ENCODE measurements around the gene GAGE12D. TPM values are rescaled to one million over a fixed set of nuclear protein-coding genes. Genes with fewer than 3 reads are reported as not detected.
"Not testable (repeated sequence)": the region's sequence is repeated elsewhere in the genome, so short reads cannot be mapped to it uniquely, and the experiment has no call there.

The GAGE12D gene, protein sequence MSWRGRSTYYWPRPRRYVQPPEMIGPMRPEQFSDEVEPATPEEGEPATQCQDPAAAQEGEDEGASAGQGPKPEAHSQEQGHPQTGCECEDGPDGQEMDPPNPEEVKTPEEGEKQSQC
- total RNA-seq (2021), result not detected in 3 replicates
- Bru-seq, nascent RNA, result not detected
- long read RNA-seq, experiment 1, result 0 reads
- long read RNA-seq, experiment 2, result 0 reads
- long read RNA-seq, experiment 3, result 0 reads

DNA sequence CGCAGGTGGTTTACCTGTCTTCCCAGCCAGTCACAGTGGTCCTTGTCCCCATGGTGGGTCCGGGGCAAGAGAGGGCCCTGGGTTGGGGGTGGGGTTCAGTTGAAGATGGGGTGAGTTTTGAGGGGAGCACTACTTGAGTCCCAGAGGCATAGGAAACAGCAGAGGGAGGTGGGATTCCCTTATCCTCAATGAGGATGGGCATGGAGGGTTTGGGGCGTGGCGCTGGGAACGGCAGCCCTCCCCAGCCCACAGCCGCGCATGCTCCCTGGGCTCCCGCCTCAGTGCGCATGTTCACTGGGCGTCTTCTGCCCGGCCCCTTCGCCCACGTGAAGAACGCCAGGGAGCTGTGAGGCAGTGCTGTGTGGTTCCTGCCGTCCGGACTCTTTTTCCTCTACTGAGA is at the start of gene GAGE12D:
Gene GAGE12D, plus strand, starts transcription at position 301 of the 400 bp plus-strand sequence. CDS start 1,155 bp downstream, outside the sequence.
- DNase-seq (ENCODE audit: low spot score); H3K27me3 Mint-ChIP-seq (ENCODE audit: low read depth); POLR2A ChIA-PET; CTCF ChIA-PET; H3K4me3 Mint-ChIP-seq; ATAC-seq; H3K9me3 Mint-ChIP-seq; H3K27ac Mint-ChIP-seq; H3K4me1 Mint-ChIP-seq; H3K36me3 Mint-ChIP-seq: not testable (repeated sequence)

- H3K36me3 Mint-ChIP-seq, ATAC-seq: not testable (repeated sequence)
Measured at GRCh38 chrX:49531877-49532276, 9.7 kb upstream of the GAGE12D start, which contains the start of gene GAGE12C. Gene GAGE12C, plus strand, starts transcription at chrX:49532177. Its CDS starts 1,155 bp downstream, at chrX:49533332.

DNA sequence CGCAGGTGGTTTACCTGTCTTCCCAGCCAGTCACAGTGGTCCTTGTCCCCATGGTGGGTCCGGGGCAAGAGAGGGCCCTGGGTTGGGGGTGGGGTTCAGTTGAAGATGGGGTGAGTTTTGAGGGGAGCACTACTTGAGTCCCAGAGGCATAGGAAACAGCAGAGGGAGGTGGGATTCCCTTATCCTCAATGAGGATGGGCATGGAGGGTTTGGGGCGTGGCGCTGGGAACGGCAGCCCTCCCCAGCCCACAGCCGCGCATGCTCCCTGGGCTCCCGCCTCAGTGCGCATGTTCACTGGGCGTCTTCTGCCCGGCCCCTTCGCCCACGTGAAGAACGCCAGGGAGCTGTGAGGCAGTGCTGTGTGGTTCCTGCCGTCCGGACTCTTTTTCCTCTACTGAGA is 9.5 kb downstream of the GAGE12D start, which contains the start of gene GAGE12E:
Gene GAGE12E, plus strand, starts transcription at position 301 of the 400 bp plus-strand sequence. CDS start 1,155 bp downstream, outside the sequence.
- DNase-seq (ENCODE audit: low spot score); POLR2A ChIA-PET; H3K9me3 Mint-ChIP-seq; H3K27me3 Mint-ChIP-seq (ENCODE audit: low read depth); H3K4me3 Mint-ChIP-seq; H3K4me1 Mint-ChIP-seq; ATAC-seq; CTCF ChIA-PET; H3K27ac Mint-ChIP-seq; H3K36me3 Mint-ChIP-seq: not testable (repeated sequence)

More at GRCh38 chrX:49531877-49532276, 9.7 kb upstream of the GAGE12D start, which contains the start of gene GAGE12C:
- H3K27me3 Mint-ChIP-seq (ENCODE audit: low read depth); H3K4me1 Mint-ChIP-seq; POLR2A ChIA-PET; H3K4me3 Mint-ChIP-seq; DNase-seq (ENCODE audit: low spot score); H3K27ac Mint-ChIP-seq; H3K9me3 Mint-ChIP-seq; CTCF ChIA-PET: not testable (repeated sequence)

- H3K36me3 Mint-ChIP-seq; CTCF ChIA-PET; H3K27ac Mint-ChIP-seq; H3K4me1 Mint-ChIP-seq; DNase-seq (ENCODE audit: low spot score); H3K4me3 Mint-ChIP-seq; H3K27me3 Mint-ChIP-seq (ENCODE audit: low read depth); ATAC-seq; POLR2A ChIA-PET; H3K9me3 Mint-ChIP-seq: not testable (repeated sequence)
Measured at GRCh38 chrX:49560542-49560941, 19.0 kb downstream of the GAGE12D start, which contains the start of gene GAGE12F. Gene GAGE12F, plus strand, starts transcription at chrX:49560842. Its CDS starts 1,155 bp downstream, at chrX:49561997.

- H3K36me3 Mint-ChIP-seq; H3K27ac Mint-ChIP-seq; POLR2A ChIA-PET; H3K4me3 Mint-ChIP-seq; H3K4me1 Mint-ChIP-seq; DNase-seq (ENCODE audit: low spot score); CTCF ChIA-PET; H3K9me3 Mint-ChIP-seq; ATAC-seq; H3K27me3 Mint-ChIP-seq (ENCODE audit: low read depth): not testable (repeated sequence)
Measured at GRCh38 chrX:49568728-49569127, 27.2 kb downstream of the GAGE12D start.

DNA sequence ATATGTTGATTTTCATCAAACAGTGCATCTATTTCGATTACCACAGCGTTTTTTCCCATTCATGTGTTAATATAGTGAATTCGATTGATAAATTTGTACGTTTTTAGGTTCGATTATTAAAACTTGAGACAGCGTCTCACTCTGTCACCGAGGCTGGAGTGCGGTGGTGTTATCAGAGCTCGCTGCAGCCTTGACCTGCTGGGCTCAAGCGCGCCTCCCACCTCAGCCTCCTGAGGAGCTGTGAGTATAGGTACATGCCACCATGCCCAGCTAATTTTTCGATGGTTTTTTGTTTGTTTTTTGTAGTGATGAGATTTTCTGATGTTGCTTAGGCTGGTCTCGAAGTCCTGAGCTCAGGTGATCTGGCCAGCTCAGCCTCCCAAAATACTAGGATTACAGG is 27.6 kb downstream of the GAGE12D start:
- POLR2A ChIA-PET; H3K4me3 Mint-ChIP-seq; H3K9me3 Mint-ChIP-seq; CTCF ChIA-PET; H3K27ac Mint-ChIP-seq; DNase-seq (ENCODE audit: low spot score); H3K27me3 Mint-ChIP-seq (ENCODE audit: low read depth); ATAC-seq; H3K36me3 Mint-ChIP-seq; H3K4me1 Mint-ChIP-seq: not testable (repeated sequence)

DNA sequence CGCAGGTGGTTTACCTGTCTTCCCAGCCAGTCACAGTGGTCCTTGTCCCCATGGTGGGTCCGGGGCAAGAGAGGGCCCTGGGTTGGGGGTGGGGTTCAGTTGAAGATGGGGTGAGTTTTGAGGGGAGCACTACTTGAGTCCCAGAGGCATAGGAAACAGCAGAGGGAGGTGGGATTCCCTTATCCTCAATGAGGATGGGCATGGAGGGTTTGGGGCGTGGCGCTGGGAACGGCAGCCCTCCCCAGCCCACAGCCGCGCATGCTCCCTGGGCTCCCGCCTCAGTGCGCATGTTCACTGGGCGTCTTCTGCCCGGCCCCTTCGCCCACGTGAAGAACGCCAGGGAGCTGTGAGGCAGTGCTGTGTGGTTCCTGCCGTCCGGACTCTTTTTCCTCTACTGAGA is 28.6 kb downstream of the GAGE12D start, which contains the start of gene GAGE12G:
Gene GAGE12G, plus strand, starts transcription at position 301 of the 400 bp plus-strand sequence. CDS start 1,155 bp downstream, outside the sequence.
- H3K9me3 Mint-ChIP-seq; H3K36me3 Mint-ChIP-seq; CTCF ChIA-PET; ATAC-seq; DNase-seq (ENCODE audit: low spot score); H3K27me3 Mint-ChIP-seq (ENCODE audit: low read depth); H3K27ac Mint-ChIP-seq; POLR2A ChIA-PET; H3K4me1 Mint-ChIP-seq; H3K4me3 Mint-ChIP-seq: not testable (repeated sequence)

- H3K36me3 Mint-ChIP-seq; DNase-seq (ENCODE audit: low spot score); CTCF ChIA-PET; H3K4me3 Mint-ChIP-seq; ATAC-seq; H3K9me3 Mint-ChIP-seq; H3K27me3 Mint-ChIP-seq (ENCODE audit: low read depth); H3K4me1 Mint-ChIP-seq; POLR2A ChIA-PET; H3K27ac Mint-ChIP-seq: not testable (repeated sequence)
Measured at GRCh38 chrX:49579649-49580048, 38.1 kb downstream of the GAGE12D start, which contains the start of gene GAGE12H. Gene GAGE12H, plus strand, starts transcription at chrX:49579949. Its CDS starts 1,155 bp downstream, at chrX:49581104.

GRCh38 chrX:49589196-49589595 is 47.7 kb downstream of the GAGE12D start, which contains the start of gene GAGE2A:
Gene GAGE2A, plus strand, starts transcription at chrX:49589496. Its CDS starts 1,155 bp downstream, at chrX:49590651.
- H3K4me3 Mint-ChIP-seq; ATAC-seq; CTCF ChIA-PET; H3K27me3 Mint-ChIP-seq (ENCODE audit: low read depth); H3K9me3 Mint-ChIP-seq; DNase-seq (ENCODE audit: low spot score); H3K36me3 Mint-ChIP-seq; H3K27ac Mint-ChIP-seq; POLR2A ChIA-PET; H3K4me1 Mint-ChIP-seq: not testable (repeated sequence)

DNA sequence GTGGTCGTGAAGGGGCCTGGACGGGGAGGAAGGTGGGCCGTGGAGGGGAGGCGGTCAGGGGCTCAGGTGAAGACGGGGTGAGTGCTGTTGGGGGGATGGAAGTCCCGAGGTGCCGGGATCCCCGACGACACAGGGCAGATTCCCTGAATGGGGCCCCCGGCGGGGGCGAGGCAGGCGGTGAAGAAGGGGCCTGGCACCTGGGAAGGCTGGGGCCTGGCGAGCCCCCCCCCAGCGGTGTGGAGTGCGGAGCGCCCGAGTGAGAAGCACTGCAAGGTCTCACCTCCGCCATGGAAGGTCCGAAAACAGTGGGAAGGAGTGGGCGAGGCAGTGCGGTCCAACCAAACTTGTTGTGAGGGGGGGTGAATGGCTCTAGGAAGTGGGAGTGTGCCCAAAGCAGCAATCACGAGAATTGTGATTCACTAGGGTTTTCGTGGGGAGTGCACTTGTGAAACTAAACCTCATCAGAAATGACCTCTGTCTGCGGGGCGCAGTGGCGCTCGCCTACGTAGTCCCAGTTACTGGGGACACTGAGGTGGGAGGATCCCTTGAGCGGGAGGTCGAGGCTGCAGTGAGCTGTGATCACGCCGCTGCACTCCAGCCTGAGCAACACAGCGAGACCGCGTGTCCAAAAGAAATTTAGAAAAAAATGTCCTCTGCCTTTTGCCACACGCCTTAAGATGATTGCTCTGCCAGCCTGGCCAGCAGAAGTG is 48.4 kb downstream of the GAGE12D start:
- H3K27me3 Mint-ChIP-seq (ENCODE audit: low read depth); CTCF ChIA-PET; H3K9me3 Mint-ChIP-seq; H3K4me3 Mint-ChIP-seq; H3K27ac Mint-ChIP-seq; H3K4me1 Mint-ChIP-seq; POLR2A ChIA-PET; H3K36me3 Mint-ChIP-seq; ATAC-seq: not testable (repeated sequence)
- peak; percentile 10 for DNase-seq (ENCODE audit: low spot score)

GRCh38 chrX:49590488-49590887 is 49.0 kb downstream of the GAGE12D start:
- H3K9me3 Mint-ChIP-seq; H3K4me3 Mint-ChIP-seq; H3K27me3 Mint-ChIP-seq (ENCODE audit: low read depth); CTCF ChIA-PET; H3K36me3 Mint-ChIP-seq; ATAC-seq; DNase-seq (ENCODE audit: low spot score); POLR2A ChIA-PET; H3K27ac Mint-ChIP-seq; H3K4me1 Mint-ChIP-seq: not testable (repeated sequence)

Data from WTC11 (cell line).